SK-N-SH (cell line): ENCODE data around the gene MYADML2. TPM values are rescaled to one million over a fixed set of nuclear protein-coding genes. Genes with fewer than 3 reads are reported as not detected.

ENCODE experiments used
- CTCF ChIA-PET: fragments of 300-600, 350-600 bp; formaldehyde crosslinking; extraction: SDS; loops from one replicate; lab custom pipeline; 2021; lab: Yijun Ruan, JAX
- POLR2A ChIA-PET: fragments of 350-600 bp; sonication (Branson Sonifier 250); formaldehyde crosslinking; extraction: SDS; loops from one replicate; lab custom pipeline; 2020; ENCODE audit warnings: antibody characterized with exemption, inconsistent platforms; lab: Yijun Ruan, JAX
- DNase-seq: peaks from one replicate; pipeline ENCODE4 v3.0.0; 2012
- H2AFZ ChIP-seq: fragments of 200-600 bp; sonication (generic); 2 replicates; pipeline ENCODE4 v1.8.1; 2016; ENCODE audit warnings: antibody characterized with exemption, mild to moderate bottlenecking, low read depth
- H3F3A ChIP-seq: fragments of 200-600 bp; sonication (generic); replicated peaks from 2 replicates; pipeline ENCODE3; 2016; ENCODE audit warnings: antibody characterized with exemption, mild to moderate bottlenecking; ENCODE audit not compliant: insufficient read depth
- H3K27ac ChIP-seq, 2 experiments: fragments of 200-500 bp in 1 of 2; fragments of 200-600 bp in 1 of 2; sonication (Bioruptor generic) in 1 of 2; sonication (generic), shearing (Covaris generic) in 1 of 2; 2 replicates each; pipeline versions ENCODE4 v1.5.1 to v1.6.1; 2014 to 2016; ENCODE audit warnings: low read depth in 2 of 2, inconsistent platforms in 1 of 2, low read length in 1 of 2, mild to moderate bottlenecking in 1 of 2, mixed read lengths in 1 of 2
- H3K27me3 ChIP-seq: fragments of 200-600 bp; sonication (generic), shearing (Covaris generic); 2 replicates; pipeline ENCODE4 v1.6.1; 2016; ENCODE audit warnings: mixed run types; ENCODE audit not compliant: insufficient read depth
- H3K36me3 ChIP-seq, 2 experiments: fragments of 200-500 bp in 1 of 2; fragments of 200-600 bp in 1 of 2; sonication (Bioruptor generic) in 1 of 2; sonication (generic) in 1 of 2; replicated peaks in 1 of 2; 2 replicates each; pipeline versions ENCODE3 to v1.5.1; 2014 to 2016; ENCODE audit warnings: low read length in 1 of 2, mild to moderate bottlenecking in 1 of 2; ENCODE audit not compliant: insufficient read depth in 2 of 2, control insufficient read depth in 1 of 2
- H3K4me1 ChIP-seq, 2 experiments: fragments of 200-500 bp in 1 of 2; fragments of 200-600 bp in 1 of 2; sonication (Bioruptor generic) in 1 of 2; sonication (generic), shearing (Covaris generic) in 1 of 2; 2 replicates each; pipeline versions ENCODE4 v1.5.1 to v1.6.1; 2014 to 2016; ENCODE audit warnings: low read depth in 1 of 2, low read length in 1 of 2, mixed run types in 1 of 2; ENCODE audit not compliant: insufficient read depth in 2 of 2, control insufficient read depth in 1 of 2
- H3K4me2 ChIP-seq: fragments of 200-600 bp; sonication (generic), shearing (Covaris generic); 2 replicates; pipeline ENCODE4 v1.6.1; 2017; ENCODE audit warnings: mixed run types
- H3K4me3 ChIP-seq, 2 experiments: fragments of 200-500 bp in 1 of 2; fragments of 200-600 bp in 1 of 2; sonication (Bioruptor generic) in 1 of 2; sonication (generic), shearing (Covaris generic) in 1 of 2; 2 replicates each; pipeline versions ENCODE4 v1.5.1 to v1.8.1; 2014 to 2016; ENCODE audit warnings: low read depth in 2 of 2, inconsistent platforms in 1 of 2, low read length in 1 of 2, mild to moderate bottlenecking in 1 of 2, mixed read lengths in 1 of 2, moderate library complexity in 1 of 2
- H3K79me2 ChIP-seq: fragments of 200-600 bp; sonication (generic); 2 replicates; pipeline ENCODE4 v1.8.1; 2017; ENCODE audit warnings: mild to moderate bottlenecking; ENCODE audit not compliant: insufficient read depth
- H3K9ac ChIP-seq: fragments of 200-600 bp; sonication (generic); 2 replicates; pipeline ENCODE4 v1.6.1; 2017; ENCODE audit warnings: mixed run types
- H3K9me2 ChIP-seq: fragments of 200-600 bp; sonication (generic); 2 replicates; pipeline ENCODE4 v1.6.1; 2017; ENCODE audit warnings: mixed run types
- H3K9me3 ChIP-seq: fragments of 200-600 bp; sonication (generic); 2 replicates; pipeline ENCODE4 v1.6.1; 2017; ENCODE audit warnings: mixed run types, mild to moderate bottlenecking, moderate library complexity
- H4K20me1 ChIP-seq: fragments of 200-600 bp; sonication (generic); 2 replicates; pipeline ENCODE4 v1.6.1; 2017; ENCODE audit warnings: mild to moderate bottlenecking, mixed run types; ENCODE audit not compliant: insufficient read depth
- FOXJ3 ChIP-seq: sonication (generic); formaldehyde crosslinking; IDR thresholded peaks from 2 replicates; pipeline ENCODE4 v1.5.1; 2020; ENCODE audit warnings: mild to moderate bottlenecking, missing genetic modification reagents
- GABPA ChIP-seq: IDR thresholded peaks from 2 replicates; pipeline ENCODE4 v1.4.0; 2012; ENCODE audit warnings: low read depth, mild to moderate bottlenecking
- GATA2 ChIP-seq: sonication (generic); formaldehyde crosslinking; IDR thresholded peaks from 2 replicates; pipeline ENCODE4 v1.5.0; 2020; ENCODE audit warnings: mild to moderate bottlenecking, missing genetic modification reagents
- MXI1 ChIP-seq: IDR thresholded peaks from 2 replicates; pipeline ENCODE4 v1.6.1; 2012; ENCODE audit warnings: mild to moderate bottlenecking, low read depth, low read length, improper control_type of control experiment
- NFIC ChIP-seq: IDR thresholded peaks from 2 replicates; pipeline ENCODE4 v1.4.0; 2012; ENCODE audit warnings: borderline replicate concordance
- NRF1 ChIP-seq: IDR thresholded peaks from 2 replicates; pipeline ENCODE4 v1.6.1; 2012; ENCODE audit warnings: low read depth, mild to moderate bottlenecking, low read length
- POLR2AphosphoS5 ChIP-seq: IDR thresholded peaks from 2 replicates; pipeline ENCODE4 v1.6.1; 2012; ENCODE audit warnings: low read depth, low read length
- RAD21 ChIP-seq: IDR thresholded peaks from 2 replicates; pipeline ENCODE4 v1.6.1; 2012; ENCODE audit warnings: mild to moderate bottlenecking, low read length
- RFX5 ChIP-seq: IDR thresholded peaks from 2 replicates; pipeline ENCODE4 v1.6.1; 2012; ENCODE audit warnings: mild to moderate bottlenecking, improper control_type of control experiment, low read length
- RXRA ChIP-seq: IDR thresholded peaks from 2 replicates; pipeline ENCODE4 v1.4.0; 2012; ENCODE audit warnings: low read depth, mild to moderate bottlenecking, borderline replicate concordance
- SIN3A ChIP-seq: IDR thresholded peaks from 2 replicates; pipeline ENCODE4 v1.6.1; 2012; ENCODE audit warnings: low read depth, mild to moderate bottlenecking, low read length, moderate library complexity, borderline replicate concordance
- SMC3 ChIP-seq: IDR thresholded peaks from 2 replicates; pipeline ENCODE4 v1.6.1; 2012; ENCODE audit warnings: low read depth, low read length, improper control_type of control experiment
- TAF1 ChIP-seq: IDR thresholded peaks from 2 replicates; pipeline ENCODE4 v1.6.1; 2012; ENCODE audit warnings: low read depth, mild to moderate bottlenecking, low read length, moderate library complexity, borderline replicate concordance
- TCF12 ChIP-seq: IDR thresholded peaks from 2 replicates; pipeline ENCODE4 v1.4.0; 2012
- YY1 ChIP-seq: IDR thresholded peaks from 2 replicates; pipeline ENCODE4 v1.4.0; 2012; ENCODE audit warnings: low read depth, mild to moderate bottlenecking
- WGBS: methylation state at CpG from one replicate; pipeline ENCODE4 v1.1.6; 2017; ENCODE audit warnings: low lambda C conversion rate; 5-methylcytosine and 5-hydroxymethylcytosine counted together
- polyA plus RNA-seq, 3 experiments: library from polyadenylated mRNA; depleted of rRNA; stranded (reverse); fragments of >200 nt; gene quantifications; 2 replicates each; pipeline ENCODE4 v1.2.3, GENCODE V29; 2012
- TF ChIP-seq, protein P1 (sequence below): fragments of 150-350 bp; IDR thresholded peaks from 2 replicates; pipeline ENCODE4 v1.6.1; 2016; ENCODE audit warnings: mild to moderate bottlenecking, low read depth, low read length
- TF ChIP-seq, protein P2 (sequence below): fragments of 150-350 bp; IDR thresholded peaks from 2 replicates; pipeline ENCODE4 v1.6.1; 2017; ENCODE audit warnings: antibody characterized with exemption, low read length, low read depth, borderline replicate concordance
- TF ChIP-seq, protein P3 (sequence below): IDR thresholded peaks from 2 replicates; pipeline ENCODE4 v1.4.0; 2012; ENCODE audit warnings: low read depth, borderline replicate concordance

MYADML2 gene, protein sequence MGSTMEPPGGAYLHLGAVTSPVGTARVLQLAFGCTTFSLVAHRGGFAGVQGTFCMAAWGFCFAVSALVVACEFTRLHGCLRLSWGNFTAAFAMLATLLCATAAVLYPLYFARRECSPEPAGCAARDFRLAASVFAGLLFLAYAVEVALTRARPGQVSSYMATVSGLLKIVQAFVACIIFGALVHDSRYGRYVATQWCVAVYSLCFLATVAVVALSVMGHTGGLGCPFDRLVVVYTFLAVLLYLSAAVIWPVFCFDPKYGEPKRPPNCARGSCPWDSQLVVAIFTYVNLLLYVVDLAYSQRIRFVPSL
- polyA plus RNA-seq (2012; rRNA removed): not detected in 2 replicates
- not detected in 2 replicates for polyA plus RNA-seq (2012; cell fraction: cytosol; rRNA removed)
- not detected in 2 replicates for polyA plus RNA-seq (2012; cell fraction: nucleus; rRNA removed)

DNA sequence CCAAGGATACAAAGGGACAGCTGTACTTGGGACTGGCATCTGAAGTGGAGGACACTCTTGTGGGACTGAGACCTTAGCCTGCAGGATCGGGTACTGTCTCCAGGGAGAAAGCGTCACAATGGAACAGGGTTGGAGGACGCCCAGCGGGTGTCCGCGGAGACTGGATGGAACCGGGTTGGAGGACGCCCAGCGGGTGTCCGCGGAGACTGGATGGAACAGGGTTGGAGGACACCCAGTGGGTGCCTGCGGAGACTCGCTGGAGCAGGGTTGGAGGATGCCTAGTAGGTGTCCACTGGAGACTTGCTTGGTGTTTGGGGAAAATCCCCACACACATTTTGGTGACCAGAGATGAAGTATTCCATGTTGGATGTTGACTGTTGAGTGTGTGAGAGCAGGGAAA lies at the start of gene MYADML2:
Gene MYADML2, minus strand, starts transcription at position 45 of the 400 bp plus-strand sequence. CDS start 5,492 bp downstream, outside the sequence.
- CTCF ChIA-PET: interaction anchor here (2.2 to 17.7 kb wide), 3 partner anchors 14 to 78 kb away, joined by 8 to 216 read pairs (median 168); partner anchors contain the start of genes CENPX, LRRC45 and NOTUM
- no peaks in the 10 kb centered on the region for H3K27me3 ChIP-seq
- H3K4me1 ChIP-seq: peaks cover 0 to 3% of the 10 kb centered on the region in 2 experiments; a peak in 1 of 4 replicates
- no peak within 1 kb of the TSS for H3K27ac ChIP-seq
- no peaks in the 10 kb centered on the region for H3K36me3 ChIP-seq
- H3K4me2 ChIP-seq: no peak within 1 kb of the TSS
- H3K79me2 ChIP-seq: no peaks in the 10 kb centered on the region
- H4K20me1 ChIP-seq: no peaks in the 10 kb centered on the region
- no peak for TF ChIP-seq MXI1
- TF ChIP-seq RAD21: no peak
- TF ChIP-seq GATA2: no peak
- no peak for TF ChIP-seq SIN3A
- no peak for TF ChIP-seq GABPA
- TF ChIP-seq RXRA: no peak
- TF ChIP-seq, all 33 proteins: peak for 0
- H3K4me3 ChIP-seq: no peak within 1 kb of the TSS
- H3F3A ChIP-seq: no peaks in the 10 kb centered on the region
- no peaks in the 10 kb centered on the region for H3K9me3 ChIP-seq
- no peak within 1 kb of the TSS for H2AFZ ChIP-seq
- POLR2A ChIA-PET: no interaction called here
- H3K9ac ChIP-seq: no peak within 1 kb of the TSS
- WGBS: 73% methylated on average over 12 of the region's 13 CpGs
- DNase-seq: no peak
- no peaks in the 10 kb centered on the region for H3K9me2 ChIP-seq

DNA sequence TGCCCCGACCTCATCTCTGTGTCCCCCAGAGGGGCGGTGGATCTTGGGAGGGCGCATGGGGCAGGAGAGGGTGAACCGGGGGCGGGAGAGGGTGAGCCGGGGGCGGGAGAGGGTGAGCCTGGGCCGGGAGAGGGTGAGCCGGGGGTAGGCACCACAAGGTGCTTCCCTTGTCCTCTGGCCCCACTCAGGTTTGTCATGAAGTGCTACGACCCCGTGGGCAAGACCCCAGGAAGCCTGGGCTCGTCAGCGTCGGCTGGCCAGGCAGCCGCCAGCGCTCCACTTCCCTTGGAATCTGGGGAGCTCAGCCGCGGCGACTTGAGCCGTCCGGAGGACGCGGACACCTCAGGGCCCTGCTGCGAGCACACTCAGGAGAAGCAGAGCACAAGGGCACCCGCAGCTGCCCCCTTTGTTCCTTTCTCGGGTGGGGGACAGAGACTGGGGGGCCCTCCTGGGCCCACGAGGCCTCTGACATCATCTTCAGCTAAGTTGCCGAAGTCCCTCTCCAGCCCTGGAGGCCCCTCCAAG lies 49.3 kb upstream of the MYADML2 start:
- no peak for TF ChIP-seq MXI1
- no peak for TF ChIP-seq POLR2AphosphoS5
- no peak for TF ChIP-seq TAF1
- no peak for TF ChIP-seq GABPA
- TF ChIP-seq, protein P1, sequence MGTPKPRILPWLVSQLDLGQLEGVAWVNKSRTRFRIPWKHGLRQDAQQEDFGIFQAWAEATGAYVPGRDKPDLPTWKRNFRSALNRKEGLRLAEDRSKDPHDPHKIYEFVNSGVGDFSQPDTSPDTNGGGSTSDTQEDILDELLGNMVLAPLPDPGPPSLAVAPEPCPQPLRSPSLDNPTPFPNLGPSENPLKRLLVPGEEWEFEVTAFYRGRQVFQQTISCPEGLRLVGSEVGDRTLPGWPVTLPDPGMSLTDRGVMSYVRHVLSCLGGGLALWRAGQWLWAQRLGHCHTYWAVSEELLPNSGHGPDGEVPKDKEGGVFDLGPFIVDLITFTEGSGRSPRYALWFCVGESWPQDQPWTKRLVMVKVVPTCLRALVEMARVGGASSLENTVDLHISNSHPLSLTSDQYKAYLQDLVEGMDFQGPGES: no peak
- no peak for TF ChIP-seq YY1
- no peak for TF ChIP-seq SMC3
- no peak for TF ChIP-seq TCF12
- no peak for TF ChIP-seq NRF1
- TF ChIP-seq NFIC: no peak
- TF ChIP-seq, protein P2, sequence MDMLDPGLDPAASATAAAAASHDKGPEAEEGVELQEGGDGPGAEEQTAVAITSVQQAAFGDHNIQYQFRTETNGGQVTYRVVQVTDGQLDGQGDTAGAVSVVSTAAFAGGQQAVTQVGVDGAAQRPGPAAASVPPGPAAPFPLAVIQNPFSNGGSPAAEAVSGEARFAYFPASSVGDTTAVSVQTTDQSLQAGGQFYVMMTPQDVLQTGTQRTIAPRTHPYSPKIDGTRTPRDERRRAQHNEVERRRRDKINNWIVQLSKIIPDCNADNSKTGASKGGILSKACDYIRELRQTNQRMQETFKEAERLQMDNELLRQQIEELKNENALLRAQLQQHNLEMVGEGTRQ: no peak
- no peak for TF ChIP-seq SIN3A
- no peak for TF ChIP-seq RXRA
- TF ChIP-seq, protein P3, sequence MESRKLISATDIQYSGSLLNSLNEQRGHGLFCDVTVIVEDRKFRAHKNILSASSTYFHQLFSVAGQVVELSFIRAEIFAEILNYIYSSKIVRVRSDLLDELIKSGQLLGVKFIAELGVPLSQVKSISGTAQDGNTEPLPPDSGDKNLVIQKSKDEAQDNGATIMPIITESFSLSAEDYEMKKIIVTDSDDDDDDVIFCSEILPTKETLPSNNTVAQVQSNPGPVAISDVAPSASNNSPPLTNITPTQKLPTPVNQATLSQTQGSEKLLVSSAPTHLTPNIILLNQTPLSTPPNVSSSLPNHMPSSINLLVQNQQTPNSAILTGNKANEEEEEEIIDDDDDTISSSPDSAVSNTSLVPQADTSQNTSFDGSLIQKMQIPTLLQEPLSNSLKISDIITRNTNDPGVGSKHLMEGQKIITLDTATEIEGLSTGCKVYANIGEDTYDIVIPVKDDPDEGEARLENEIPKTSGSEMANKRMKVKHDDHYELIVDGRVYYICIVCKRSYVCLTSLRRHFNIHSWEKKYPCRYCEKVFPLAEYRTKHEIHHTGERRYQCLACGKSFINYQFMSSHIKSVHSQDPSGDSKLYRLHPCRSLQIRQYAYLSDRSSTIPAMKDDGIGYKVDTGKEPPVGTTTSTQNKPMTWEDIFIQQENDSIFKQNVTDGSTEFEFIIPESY: no peak
- TF ChIP-seq FOXJ3 (CRISPR knock-in tag): no peak
- TF ChIP-seq RFX5: no peak
- Histone ChIP-seq H3K9ac (no peak overlapping the region), H3K36me3 (peaks cover 0 to 9% of the 10 kb centered on the region in 2 experiments), H3K79me2 (peaks cover 11% of the 10 kb centered on the region), H3K4me3 (no peak overlapping the region), H3K9me3 (no peaks in the 10 kb centered on the region), H4K20me1 (no peaks in the 10 kb centered on the region), H2AFZ (no peak overlapping the region), H3F3A (no peaks in the 10 kb centered on the region), H3K27me3 (no peaks in the 10 kb centered on the region), H3K9me2 (no peaks in the 10 kb centered on the region), H3K4me1 (peaks cover 0 to 16% of the 10 kb centered on the region in 2 experiments; a peak in 1 of 4 replicates), H3K4me2 (no peak overlapping the region), H3K27ac (no peak overlapping the region)
- ChIA-PET CTCF (interaction anchor here (1.3 to 6.3 kb wide), 4 partner anchors 9 to 35 kb away, joined by 3 to 56 read pairs (median 24); partner anchors contain the start of genes CENPX and NOTUM), POLR2A (interaction anchor here (0.8 kb wide), 1 partner anchor 19 kb away, joined by 3 read pairs; no protein-coding TSS in a partner anchor)
- DNase-seq: no peak
- WGBS: 95% methylated on average over 25 of the region's 28 CpGs
